Endothelial cell of umbilical vein (primary cell): ENCODE data around the gene LRRN4CL. TPM values are rescaled to one million over a fixed set of nuclear protein-coding genes. Genes with fewer than 3 reads are reported as not detected.
"Not testable (repeated sequence)": the region's sequence is repeated elsewhere in the genome, so short reads cannot be mapped to it uniquely, and the experiment has no call there.

Experiments
- BruUV-seq: library from RNA; stranded (reverse); fragments of 400-500 nt; replicated peaks from 2 replicates; lab custom pipeline; 2021; lab: Mats Ljungman, UMichigan
- CTCF ChIA-PET: fragments of 300-600, 350-600 bp; sonication (Branson Sonifier 250); formaldehyde crosslinking; loops from one replicate; lab custom pipeline; 2021; ENCODE audit warnings: antibody characterized with exemption, inconsistent platforms; lab: Charles Lee
- POLR2A ChIA-PET: fragments of 300-600, 350-600 bp; sonication (Branson Sonifier 250); formaldehyde crosslinking; loops from one replicate; lab custom pipeline; 2021; ENCODE audit warnings: antibody characterized with exemption, inconsistent platforms; lab: Charles Lee
- DNase-seq: peaks from one replicate; pipeline ENCODE4 v3.0.0-alpha.2; 2011; ENCODE audit warnings: low read depth, low spot score
- FAIRE-seq: peaks from 2 replicates; lab custom pipeline; 2011; peaks lifted over from hg19 to GRCh38; lab: Jason Lieb, UNC
- H2AFZ ChIP-seq: 2 replicates; pipeline ENCODE4 v1.6.0; 2012; ENCODE audit warnings: low read depth, low read length, control low read depth, inconsistent platforms
- H3K27ac ChIP-seq: 2 replicates; pipeline ENCODE4 v1.5.1; 2011; ENCODE audit warnings: low read depth, mild to moderate bottlenecking, control low read depth, low read length, moderate library complexity; ENCODE audit not compliant: insufficient read depth
- H3K27me3 ChIP-seq, 2 experiments: 2 replicates each; pipeline versions ENCODE4 v1.6.0 to v1.6.1; 2011; ENCODE audit warnings: low read length in 2 of 2, mixed read lengths in 1 of 2; ENCODE audit not compliant: control insufficient read depth in 2 of 2, insufficient read depth in 2 of 2
- H3K36me3 ChIP-seq, 2 experiments: 2 replicates in 1 of 2; 3 replicates in 1 of 2; pipeline ENCODE4 v1.5.1; 2011; ENCODE audit warnings: low read length in 2 of 2, mild to moderate bottlenecking in 1 of 2, moderate library complexity in 1 of 2; ENCODE audit not compliant: control insufficient read depth in 2 of 2, insufficient read depth in 2 of 2; ENCODE audit errors: extremely low read depth in 1 of 2
- H3K4me1 ChIP-seq: 3 replicates; pipeline ENCODE4 v1.5.1; 2011; ENCODE audit warnings: mild to moderate bottlenecking, low read length; ENCODE audit not compliant: control insufficient read depth, insufficient read depth; ENCODE audit errors: extremely low read depth
- H3K4me2 ChIP-seq: 2 replicates; pipeline ENCODE4 v1.6.1; 2011; ENCODE audit warnings: low read length, control low read depth, mixed read lengths; ENCODE audit not compliant: insufficient read depth
- H3K4me3 ChIP-seq, 3 experiments: fragments of 200-600 bp in 1 of 3; sonication (generic), shearing (Covaris generic) in 1 of 3; replicated peaks in 1 of 3; 2 replicates each; pipeline ENCODE4 v1.5.1; 2011 to 2016; ENCODE audit warnings: control low read depth in 3 of 3, low read length in 3 of 3, mild to moderate bottlenecking in 2 of 3, inconsistent platforms in 1 of 3, low read depth in 1 of 3, moderate library complexity in 1 of 3; ENCODE audit not compliant: insufficient read depth in 1 of 3
- H3K79me2 ChIP-seq: 2 replicates; pipeline ENCODE4 v1.6.0; 2012; ENCODE audit warnings: low read length, inconsistent platforms; ENCODE audit not compliant: control insufficient read depth, insufficient read depth
- H3K9ac ChIP-seq: replicated peaks from 2 replicates; pipeline ENCODE3; 2011; ENCODE audit warnings: low read length, control low read depth; ENCODE audit not compliant: insufficient read depth; ENCODE audit errors: extremely low read depth
- H3K9me1 ChIP-seq: replicated peaks from 3 replicates; pipeline ENCODE4 v1.6.0; 2011; ENCODE audit warnings: mild to moderate bottlenecking, low read length; ENCODE audit not compliant: control insufficient read depth, insufficient read depth; ENCODE audit errors: extremely low read depth
- H3K9me3 ChIP-seq: replicated peaks from 2 replicates; pipeline ENCODE4 v1.5.1; 2012; ENCODE audit warnings: low read length, inconsistent platforms; ENCODE audit not compliant: control insufficient read depth, insufficient read depth
- H4K20me1 ChIP-seq: replicated peaks from 2 replicates; pipeline ENCODE3; 2011; ENCODE audit warnings: mild to moderate bottlenecking, low read length; ENCODE audit not compliant: control insufficient read depth, insufficient read depth; ENCODE audit errors: extremely low read depth
- FOS ChIP-seq: IDR thresholded peaks from 2 replicates; pipeline ENCODE4 v1.6.1; 2011; ENCODE audit warnings: mild to moderate bottlenecking, low read length, moderate library complexity, borderline replicate concordance; ENCODE audit not compliant: insufficient read depth
- GATA2 ChIP-seq: IDR thresholded peaks from 2 replicates; pipeline ENCODE4 v1.7.0; 2011; ENCODE audit warnings: low read depth, mild to moderate bottlenecking, moderate library complexity, mixed read lengths, low read length; ENCODE audit not compliant: insufficient read length, insufficient read depth
- MYC ChIP-seq: IDR thresholded peaks from one replicate; pipeline ENCODE4 v1.6.1; 2011; ENCODE audit warnings: mild to moderate bottlenecking, low read depth, low read length
- dilution Hi-C: fragments of 300-500 bp; cut with MboI; formaldehyde crosslinking; loops from one replicate; pipeline ENCODE4 v1.15.0; 2019; ENCODE audit warnings: low sequenced_read_pairs; ENCODE audit not compliant: extremely low pct_ligation_motif_present
- intact Hi-C: fragments of 100-400 bp; cut with micrococcal nuclease; formaldehyde crosslinking; loops from one replicate; pipeline ENCODE4 v1.10.0; 2022
- polyA plus RNA-seq, 4 experiments: library from polyadenylated mRNA; depleted of rRNA in 3 of 4; stranded (reverse) in 3 of 4; unstranded in 1 of 4; fragments of >200 nt; gene quantifications; 2 replicates each; pipeline versions ENCODE4 v1.2.1 to v1.2.3, GENCODE V29; 2011 to 2012; ENCODE audit warnings: missing spikeins in 1 of 4
- total RNA-seq: library from RNA; stranded (reverse); gene quantifications from 2 replicates; pipeline ENCODE4 v1.2.3, GENCODE V29; 2021

Gene LRRN4CL
- total and polyA plus RNA-seq, 2 donors (not counting 3 experiments of a cell fraction or from before 2014, with no cell fraction given) = 0.20 TPM; not detected in 1

GRCh38 chr11:62652161-62653006 lies 36.9 kb downstream of the LRRN4CL start:
- FAIRE-seq = peak; percentile 49
- ChIA-PET CTCF (interaction anchor here (0.7 to 1.4 kb wide), 7 partner anchors 11 to 257 kb away, joined by 3 to 15 read pairs (median 4); partner anchors contain the start of genes C11orf98, CSKMT, EML3 and ZBTB3), POLR2A (interaction anchor here (0.6 to 5.3 kb wide), 5 partner anchors 13 to 79 kb away, joined by 3 to 71 read pairs (median 6); partner anchors contain the start of genes C11orf98, CSKMT, EEF1G and TUT1)
- Histone ChIP-seq H3K36me3 (peaks cover 7 to 19% of the 10 kb centered on the region in 2 experiments), H3K9me1 (no peaks in the 10 kb centered on the region), H3K4me3 (peak overlapping the region; percentile 61 to 76 (median 74)), H3K27me3 (no peaks in the 10 kb centered on the region), H4K20me1 (no peaks in the 10 kb centered on the region), H3K79me2 (peaks cover 21% of the 10 kb centered on the region), H3K27ac (peak overlapping the region; percentile 73), H3K9me3 (no peaks in the 10 kb centered on the region), H3K9ac (peak overlapping the region; percentile 95), H3K4me2 (peak overlapping the region; percentile 78), H2AFZ (peak overlapping the region; percentile 70), H3K4me1 (peaks cover 2% of the 10 kb centered on the region)
- dilution Hi-C loops = no loop called here
- TSS peak; percentile 77 for BruUV-seq
- intact Hi-C loops = loop anchor here (1.0 to 5.0 kb wide), 2 partner anchors 13 to 55 kb away; partner anchors contain the start of genes BSCL2, C11orf98, CSKMT and GNG3
- no peak for TF ChIP-seq MYC
- TF ChIP-seq GATA2 = no peak
- TF ChIP-seq FOS = no peak
- no peak for DNase-seq

- H4K20me1 ChIP-seq, BruUV-seq, H3K9me1 ChIP-seq, H3K27ac ChIP-seq, H3K9me3 ChIP-seq, FAIRE-seq, dilution Hi-C loops, H3K4me3 ChIP-seq, H3K27me3 ChIP-seq, H2AFZ ChIP-seq, DNase-seq, H3K4me2 ChIP-seq, H3K4me1 ChIP-seq, H3K9ac ChIP-seq: not testable (repeated sequence)
- ChIA-PET POLR2A (interaction anchor here (1.4 kb wide), 1 partner anchor 15 kb away, joined by 4 read pairs; the partner anchor contains the start of genes C11orf98 and CSKMT), CTCF (interaction anchor here (0.6 to 1.9 kb wide), 2 partner anchors 10 to 44 kb away, joined by 3 to 4 read pairs; no protein-coding TSS in a partner anchor)
- H3K79me2 ChIP-seq = peaks cover 31% of the 10 kb centered on the region
- intact Hi-C loops = loop anchor here (5.0 kb wide), 1 partner anchor 57 kb away; the partner anchor contains the start of genes BSCL2 and GNG3
- peaks cover 7 to 21% of the 10 kb centered on the region in 2 experiments for H3K36me3 ChIP-seq
These were observed 39.0 kb downstream of the LRRN4CL start for GRCh38 chr11:62650283-62650682.
